ENCODE data around the gene TBX19.

Gene TBX19

DNA sequence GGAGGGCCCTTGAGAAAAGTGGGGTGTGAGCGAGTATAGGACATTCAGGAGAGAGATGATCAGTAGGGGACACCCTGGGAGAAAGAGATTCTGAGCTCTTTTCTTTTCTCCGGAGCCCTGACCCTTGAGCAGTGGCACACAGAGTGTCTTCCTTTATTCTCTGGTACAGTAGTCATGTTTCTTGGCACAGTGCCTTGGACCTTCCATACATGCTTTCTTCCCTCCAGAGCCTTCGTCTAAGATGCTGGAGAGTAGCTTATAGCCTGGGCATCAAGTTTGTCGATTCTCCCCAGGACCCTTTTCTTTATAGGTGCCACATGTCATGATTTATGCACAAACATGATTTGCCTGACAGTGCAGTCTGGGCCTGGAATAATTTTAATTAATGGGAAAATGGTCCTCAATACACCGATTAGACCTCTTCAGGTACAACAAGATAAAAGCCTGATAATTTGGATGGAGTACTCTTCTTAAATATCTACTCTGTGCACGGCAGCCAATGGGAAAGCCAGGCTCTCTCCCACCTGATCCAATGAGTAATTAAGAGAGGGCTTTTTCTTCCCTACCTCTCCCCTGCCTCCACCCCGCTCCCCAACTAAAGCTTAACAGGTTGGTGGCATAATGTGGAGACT is at the start of gene TBX19:
TSS of gene TBX19 (plus strand) at position 582 of the 632 bp plus-strand sequence. CDS start 214 bp downstream, outside the sequence.
- intact Hi-C loops (cut with micrococcal nuclease), result no loop called here
- H3K27ac Mint-ChIP-seq, result no peak within 1 kb of the TSS
- peaks cover 30% of the 10 kb centered on the region for H3K36me3 Mint-ChIP-seq (ENCODE audit: low read depth)
- H3K9me3 Mint-ChIP-seq, result no peaks in the 10 kb centered on the region
- H3K4me1 Mint-ChIP-seq (ENCODE audit: low read depth), result peaks cover 12% of the 10 kb centered on the region
- H3K4me3 Mint-ChIP-seq, result no peak within 1 kb of the TSS
- H3K27me3 Mint-ChIP-seq, result no peaks in the 10 kb centered on the region

DNA sequence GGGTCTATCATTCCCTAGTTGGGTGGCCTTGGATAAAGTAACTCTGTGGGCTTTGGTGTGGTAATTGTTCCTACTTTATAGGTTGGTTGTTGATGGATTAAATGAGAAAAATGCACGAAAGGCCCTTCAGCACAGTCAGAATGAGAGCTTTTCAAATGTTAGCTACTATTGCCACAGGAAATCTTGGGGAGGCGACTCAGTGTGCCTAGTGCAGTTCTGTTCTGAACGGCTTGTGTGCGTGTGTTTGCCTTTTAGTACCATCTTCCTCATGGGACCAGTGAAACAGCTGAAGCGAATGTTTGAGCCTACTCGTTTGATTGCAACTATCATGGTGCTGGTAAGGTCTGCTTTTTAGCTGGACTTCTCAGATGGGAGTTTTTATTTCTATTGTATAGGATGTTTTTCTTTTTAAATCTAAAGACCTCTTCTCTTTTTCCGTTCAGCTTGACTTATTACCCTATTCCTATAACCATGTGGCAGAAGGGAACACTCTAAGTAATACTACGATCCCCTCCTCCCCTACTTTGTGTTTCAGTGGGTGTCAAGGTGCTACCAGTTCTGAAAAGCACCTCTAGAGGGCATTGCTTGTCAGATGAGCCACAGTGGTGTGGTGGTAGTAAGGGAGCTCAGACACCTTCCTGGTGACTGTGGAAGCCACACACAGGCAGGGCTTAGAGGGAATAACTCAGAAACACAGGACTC is 45.7 kb upstream of the TBX19 start:
- H3K9me3 Mint-ChIP-seq, result no peaks in the 10 kb centered on the region
- peaks cover 100% of the 10 kb centered on the region for H3K36me3 Mint-ChIP-seq (ENCODE audit: low read depth)
- H3K27me3 Mint-ChIP-seq, result no peaks in the 10 kb centered on the region
- H3K4me3 Mint-ChIP-seq, result no peak overlapping the region
- peaks cover 43% of the 10 kb centered on the region for H3K4me1 Mint-ChIP-seq (ENCODE audit: low read depth)
- H3K27ac Mint-ChIP-seq, result no peak overlapping the region
- intact Hi-C loops (cut with micrococcal nuclease), result no loop called here

DNA sequence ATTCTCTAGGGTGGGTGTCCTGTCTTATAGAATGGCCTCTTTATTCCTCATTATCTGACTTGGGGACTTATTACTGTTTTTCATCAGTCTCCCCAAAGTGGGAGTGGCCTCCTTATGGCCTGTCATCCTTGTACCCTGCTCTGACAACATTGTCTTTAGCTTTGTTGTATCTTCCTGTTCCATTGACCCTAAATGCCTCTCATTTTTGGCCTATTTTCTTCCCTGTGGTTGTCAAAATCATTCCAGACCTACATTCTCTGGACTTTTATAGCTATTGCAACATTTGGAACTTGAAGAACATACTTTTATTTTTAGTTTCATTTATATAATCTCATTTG is 45.2 kb upstream of the TBX19 start:
- H3K27ac Mint-ChIP-seq, result no peak overlapping the region

DNA sequence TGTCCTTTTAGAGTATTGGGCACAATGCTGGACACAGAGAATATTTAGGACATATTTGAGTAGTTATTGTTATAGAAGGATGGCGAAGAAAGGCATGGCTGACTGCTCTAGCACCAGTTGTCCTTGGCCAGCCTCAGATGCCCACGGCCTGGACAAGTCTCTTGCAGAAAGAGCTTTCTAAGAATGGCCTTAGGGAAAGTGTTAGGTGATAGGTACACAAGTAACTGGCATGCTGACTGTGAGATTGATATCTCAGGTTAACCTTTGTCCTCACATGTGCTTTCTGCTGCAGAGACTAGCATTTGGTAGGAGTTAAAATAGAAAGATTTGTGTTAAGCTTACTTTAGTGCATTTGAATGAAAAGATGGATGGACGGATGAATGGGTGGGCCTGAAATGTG is 44.7 kb upstream of the TBX19 start:
- intact Hi-C loops (cut with micrococcal nuclease), result no loop called here
- Mint-ChIP-seq H3K27ac (no peak overlapping the region), H3K36me3 (ENCODE audit: low read depth) (peaks cover 100% of the 10 kb centered on the region), H3K9me3 (no peaks in the 10 kb centered on the region), H3K4me1 (ENCODE audit: low read depth) (peaks cover 36% of the 10 kb centered on the region), H3K27me3 (no peaks in the 10 kb centered on the region), H3K4me3 (no peak overlapping the region)

More for the DNA sequence above, 45.2 kb upstream of the TBX19 start:
- Mint-ChIP-seq H3K9me3 (no peaks in the 10 kb centered on the region), H3K4me3 (no peak overlapping the region), H3K4me1 (ENCODE audit: low read depth) (peaks cover 40% of the 10 kb centered on the region), H3K27me3 (no peaks in the 10 kb centered on the region), H3K36me3 (ENCODE audit: low read depth) (peaks cover 100% of the 10 kb centered on the region)
- intact Hi-C loops (cut with micrococcal nuclease), result no loop called here

DNA sequence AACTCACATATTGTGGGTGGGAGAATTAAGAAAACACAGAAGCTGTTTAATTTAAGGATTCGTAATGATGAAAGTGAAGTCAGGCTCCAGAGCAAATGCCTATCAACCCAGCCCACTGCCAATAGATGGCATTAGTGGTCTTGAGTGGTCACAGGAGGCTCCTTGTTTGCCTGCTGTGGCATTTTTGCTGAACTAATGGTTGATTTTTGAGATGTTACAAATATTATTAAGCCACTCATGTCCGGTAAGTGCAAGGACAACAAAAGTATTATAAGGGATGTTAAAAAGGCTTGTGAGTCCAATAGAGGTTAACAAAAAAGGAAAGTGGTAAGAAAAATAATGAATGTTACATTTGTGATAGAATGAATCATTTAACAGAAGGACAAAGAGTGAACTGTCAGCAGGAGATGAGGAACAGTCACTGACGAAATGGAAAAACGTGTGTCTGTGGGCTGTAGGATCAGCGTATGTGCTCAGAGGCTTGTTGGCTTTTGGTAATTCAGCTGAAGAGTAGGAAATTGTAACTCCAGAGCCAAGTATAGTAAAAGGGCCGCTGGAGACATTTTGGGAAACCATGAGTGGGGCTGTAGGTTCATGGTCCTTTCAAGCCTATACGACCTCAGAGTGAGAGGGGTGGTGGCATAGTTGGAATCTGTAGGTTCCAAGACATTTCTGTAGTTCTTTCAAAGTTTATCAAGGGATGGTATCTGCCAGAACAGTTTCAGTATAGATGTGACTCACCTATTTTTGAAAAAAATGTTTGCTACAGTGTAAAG is 43.7 kb upstream of the TBX19 start:
- Mint-ChIP-seq H3K27ac (no peak overlapping the region), H3K36me3 (ENCODE audit: low read depth) (peaks cover 100% of the 10 kb centered on the region)

DNA sequence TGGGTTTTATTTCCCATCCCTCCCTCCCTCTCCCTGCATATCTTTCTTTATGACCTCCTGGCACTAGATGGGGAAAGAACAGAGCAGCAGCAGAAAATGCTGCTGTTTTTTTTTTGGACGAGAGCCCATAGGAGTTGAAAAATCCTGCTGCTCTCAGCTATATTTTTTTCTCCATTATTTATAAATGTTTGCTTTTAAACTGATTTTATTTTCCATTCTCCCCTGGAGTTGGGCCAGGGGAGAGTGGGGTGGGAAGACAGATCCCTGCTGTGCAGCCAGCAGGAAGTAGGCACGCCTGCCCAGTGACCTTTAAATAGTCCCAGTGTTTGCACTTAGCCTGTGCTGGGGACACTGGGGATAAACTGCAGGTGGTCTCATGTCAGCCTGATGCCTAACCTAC is 37.5 kb upstream of the TBX19 start:
- Mint-ChIP-seq H3K4me1 (ENCODE audit: low read depth) (peaks cover 39% of the 10 kb centered on the region), H3K9me3 (no peaks in the 10 kb centered on the region), H3K4me3 (no peak overlapping the region), H3K27ac (peak overlapping the region; percentile 6), H3K36me3 (ENCODE audit: low read depth) (peaks cover 99% of the 10 kb centered on the region), H3K27me3 (no peaks in the 10 kb centered on the region)
- intact Hi-C loops (cut with micrococcal nuclease), result no loop called here

More for the DNA sequence above, 43.7 kb upstream of the TBX19 start:
- Mint-ChIP-seq H3K4me3 (no peak overlapping the region), H3K9me3 (no peaks in the 10 kb centered on the region), H3K4me1 (ENCODE audit: low read depth) (peaks cover 27% of the 10 kb centered on the region), H3K27me3 (no peaks in the 10 kb centered on the region)
- intact Hi-C loops (cut with micrococcal nuclease), result no loop called here

DNA sequence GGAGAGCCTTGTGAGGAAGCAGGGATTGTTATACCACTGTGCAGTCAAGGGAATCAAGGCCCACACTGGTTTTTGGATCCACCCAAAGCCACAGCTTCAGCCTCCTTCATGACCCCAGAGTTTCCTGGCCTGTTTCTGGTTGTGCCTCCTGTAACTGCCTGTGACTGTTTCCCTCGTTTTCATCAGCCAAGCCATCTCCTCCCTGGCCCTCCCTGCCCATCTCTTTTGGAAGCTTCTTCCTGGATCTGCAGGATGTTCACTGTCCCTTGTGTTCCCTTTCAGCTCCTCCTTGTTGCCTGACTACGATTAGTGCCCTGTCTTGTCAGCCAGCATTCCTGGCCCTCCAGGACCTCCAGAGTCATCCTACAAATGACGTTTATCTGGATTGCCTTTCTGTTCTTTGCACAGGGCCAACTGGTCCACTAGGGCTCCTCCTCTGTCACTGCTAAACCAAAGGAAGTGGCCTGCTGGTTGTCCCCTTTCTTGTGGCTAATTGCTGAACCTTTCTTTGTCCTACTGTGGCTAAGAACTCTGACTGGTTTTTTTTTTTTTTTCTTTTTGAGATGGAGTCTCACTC is 37.0 kb upstream of the TBX19 start:
- intact Hi-C loops (cut with micrococcal nuclease), result no loop called here
- Mint-ChIP-seq H3K9me3 (no peaks in the 10 kb centered on the region), H3K4me1 (ENCODE audit: low read depth) (peaks cover 43% of the 10 kb centered on the region), H3K27ac (peak overlapping the region; percentile 6), H3K4me3 (no peak overlapping the region), H3K27me3 (no peaks in the 10 kb centered on the region), H3K36me3 (ENCODE audit: low read depth) (peaks cover 99% of the 10 kb centered on the region)

DNA sequence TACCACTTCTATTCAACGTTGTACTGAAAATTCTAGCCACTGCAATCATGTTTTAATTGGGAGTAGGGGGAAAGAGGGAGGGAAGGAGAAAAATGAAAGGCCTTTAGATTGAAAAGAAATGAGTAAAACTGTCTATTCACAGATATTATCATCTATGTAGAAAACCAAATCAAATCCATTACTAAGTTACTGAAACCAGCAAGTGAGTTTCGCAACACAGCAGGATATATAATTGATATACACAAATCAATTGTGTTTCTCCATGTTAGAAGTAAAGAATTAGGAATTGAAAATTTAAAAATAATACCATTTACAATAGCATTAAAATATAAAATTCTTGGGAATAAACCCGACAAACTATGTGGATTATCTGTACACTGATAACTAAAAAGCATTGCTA is 35.6 kb upstream of the TBX19 start:
- intact Hi-C loops (cut with micrococcal nuclease), result no loop called here
- no peaks in the 10 kb centered on the region for H3K27me3 Mint-ChIP-seq
- H3K36me3 Mint-ChIP-seq (ENCODE audit: low read depth), result peaks cover 99% of the 10 kb centered on the region
- no peak overlapping the region for H3K4me3 Mint-ChIP-seq
- no peaks in the 10 kb centered on the region for H3K9me3 Mint-ChIP-seq
- H3K27ac Mint-ChIP-seq, result no peak overlapping the region
- peaks cover 48% of the 10 kb centered on the region for H3K4me1 Mint-ChIP-seq (ENCODE audit: low read depth)

DNA sequence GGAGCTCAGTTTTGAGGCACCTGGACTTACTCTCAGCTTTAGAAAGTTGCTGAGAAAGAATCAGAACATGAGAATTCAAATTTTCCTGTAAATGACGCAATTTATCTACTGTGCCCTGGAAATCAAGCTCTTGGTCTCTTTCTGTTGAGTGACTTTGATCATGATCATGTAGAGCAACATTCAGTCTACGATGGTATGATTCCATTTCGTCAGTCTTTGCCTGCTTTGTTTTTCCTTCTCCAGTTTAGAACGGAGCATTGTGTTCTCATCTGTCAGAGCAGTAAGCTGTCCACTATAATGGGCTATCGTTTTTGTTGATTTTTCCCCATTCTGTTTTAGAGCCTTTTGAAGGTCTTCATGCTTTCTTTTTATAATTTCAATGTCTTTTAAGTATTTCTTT is 34.2 kb upstream of the TBX19 start:
- H3K4me1 Mint-ChIP-seq (ENCODE audit: low read depth), result peaks cover 55% of the 10 kb centered on the region

DNA sequence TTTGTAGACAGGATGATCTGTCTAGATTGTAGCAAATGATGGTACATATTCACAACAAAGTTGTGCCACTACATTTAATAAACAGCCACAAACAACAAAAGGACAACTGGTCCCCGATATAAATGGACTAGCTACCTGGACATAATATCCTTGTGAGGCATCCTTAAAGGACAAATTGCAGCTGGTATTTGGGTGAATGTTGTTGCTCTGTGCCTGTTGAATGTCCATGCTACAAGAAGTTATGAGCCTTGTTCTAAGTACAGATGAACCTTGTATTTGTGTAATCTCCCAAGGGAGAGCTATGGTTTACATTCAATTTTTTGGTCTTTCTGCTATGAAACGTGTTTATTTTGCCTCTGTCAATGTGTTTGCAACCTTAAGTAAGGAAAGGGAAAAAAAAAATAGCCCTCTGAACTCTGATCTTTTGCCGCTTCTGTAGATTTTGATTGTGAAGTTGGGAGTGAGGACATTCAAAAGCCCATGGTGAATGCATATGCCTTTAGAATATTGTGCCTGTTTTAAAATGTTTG is 28.4 kb upstream of the TBX19 start:
- Mint-ChIP-seq H3K27me3 (no peaks in the 10 kb centered on the region), H3K4me1 (ENCODE audit: low read depth) (peaks cover 32% of the 10 kb centered on the region), H3K36me3 (ENCODE audit: low read depth) (peaks cover 100% of the 10 kb centered on the region), H3K9me3 (peaks cover 15% of the 10 kb centered on the region), H3K27ac (no peak overlapping the region), H3K4me3 (no peak overlapping the region)
- intact Hi-C loops (cut with micrococcal nuclease), result no loop called here

More for the DNA sequence above, 34.2 kb upstream of the TBX19 start:
- Mint-ChIP-seq H3K36me3 (ENCODE audit: low read depth) (peaks cover 99% of the 10 kb centered on the region), H3K9me3 (no peaks in the 10 kb centered on the region), H3K4me3 (no peak overlapping the region), H3K27ac (no peak overlapping the region), H3K27me3 (no peaks in the 10 kb centered on the region)
- intact Hi-C loops (cut with micrococcal nuclease), result no loop called here

DNA sequence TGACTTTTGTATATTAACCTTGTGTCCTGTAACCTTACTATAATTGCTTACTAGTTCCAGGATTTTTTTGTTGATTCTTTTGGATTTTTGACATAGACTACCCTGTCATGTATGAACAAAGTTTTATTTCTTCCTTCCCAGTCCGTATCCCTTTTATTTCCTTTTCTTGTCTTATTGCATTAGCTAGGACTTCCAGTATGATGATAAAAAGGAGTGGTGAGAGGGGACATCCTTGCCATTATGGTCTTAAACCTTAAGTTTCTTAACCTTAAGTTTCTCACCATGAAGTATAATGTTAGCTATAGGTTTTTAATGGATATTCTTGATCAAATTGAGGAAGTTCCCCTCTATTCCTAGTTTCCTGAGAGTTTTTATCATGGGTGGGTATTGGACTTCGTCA is 24.5 kb upstream of the TBX19 start:
- no peaks in the 10 kb centered on the region for H3K27me3 Mint-ChIP-seq
- peaks cover 15% of the 10 kb centered on the region for H3K9me3 Mint-ChIP-seq
- intact Hi-C loops (cut with micrococcal nuclease), result no loop called here
- peaks cover 94% of the 10 kb centered on the region for H3K36me3 Mint-ChIP-seq (ENCODE audit: low read depth)
- no peak overlapping the region for H3K27ac Mint-ChIP-seq
- peaks cover 10% of the 10 kb centered on the region for H3K4me1 Mint-ChIP-seq (ENCODE audit: low read depth)
- no peak overlapping the region for H3K4me3 Mint-ChIP-seq

DNA sequence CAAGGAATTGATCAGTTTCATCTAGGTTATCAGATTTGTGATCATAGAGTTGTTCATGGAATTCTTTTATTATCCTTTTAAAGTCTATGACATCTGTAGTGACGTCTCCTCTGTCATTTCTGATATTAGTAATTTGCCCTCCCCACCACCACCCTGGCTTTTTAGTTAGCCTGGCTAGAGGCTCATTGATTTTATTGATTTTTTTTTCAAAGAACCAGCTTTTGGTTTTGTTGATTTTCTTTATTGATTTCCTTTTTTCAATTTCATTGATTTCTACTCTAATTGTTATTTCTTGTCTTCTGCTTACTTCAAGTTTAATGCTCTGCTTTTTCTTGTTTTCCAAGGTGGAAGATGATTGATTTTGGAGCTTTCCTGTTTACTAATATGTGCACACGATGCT is 23.3 kb upstream of the TBX19 start:
- intact Hi-C loops (cut with micrococcal nuclease), result no loop called here
- peaks cover 14% of the 10 kb centered on the region for H3K4me1 Mint-ChIP-seq (ENCODE audit: low read depth)
- peaks cover 15% of the 10 kb centered on the region for H3K9me3 Mint-ChIP-seq
- H3K27ac Mint-ChIP-seq, result no peak overlapping the region
- H3K36me3 Mint-ChIP-seq (ENCODE audit: low read depth), result peaks cover 94% of the 10 kb centered on the region
- no peak overlapping the region for H3K4me3 Mint-ChIP-seq
- no peaks in the 10 kb centered on the region for H3K27me3 Mint-ChIP-seq

DNA sequence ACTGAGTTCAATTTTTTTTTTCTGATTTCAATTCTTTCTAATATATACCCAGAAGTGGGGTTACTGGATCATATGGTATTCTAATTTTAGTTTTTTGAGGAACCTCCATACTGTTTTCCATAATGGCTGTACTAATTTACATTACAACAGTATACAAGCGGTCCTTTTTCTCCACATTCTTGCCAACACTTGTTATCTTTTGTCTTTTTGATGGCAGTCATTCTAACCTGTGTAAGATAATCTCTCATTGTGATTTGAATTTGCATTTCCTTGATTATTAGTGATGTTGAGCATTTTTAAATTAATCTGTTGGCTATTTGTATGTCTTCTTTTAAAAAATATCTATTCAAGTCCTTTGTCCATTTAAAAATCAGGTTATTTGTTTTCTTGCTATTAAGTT is 21.1 kb upstream of the TBX19 start:
- H3K4me1 Mint-ChIP-seq (ENCODE audit: low read depth), result peaks cover 14% of the 10 kb centered on the region
- peaks cover 92% of the 10 kb centered on the region for H3K36me3 Mint-ChIP-seq (ENCODE audit: low read depth)
- H3K4me3 Mint-ChIP-seq, result no peak overlapping the region
- no peaks in the 10 kb centered on the region for H3K27me3 Mint-ChIP-seq
- H3K27ac Mint-ChIP-seq, result no peak overlapping the region
- peaks cover 15% of the 10 kb centered on the region for H3K9me3 Mint-ChIP-seq
- intact Hi-C loops (cut with micrococcal nuclease), result no loop called here

DNA sequence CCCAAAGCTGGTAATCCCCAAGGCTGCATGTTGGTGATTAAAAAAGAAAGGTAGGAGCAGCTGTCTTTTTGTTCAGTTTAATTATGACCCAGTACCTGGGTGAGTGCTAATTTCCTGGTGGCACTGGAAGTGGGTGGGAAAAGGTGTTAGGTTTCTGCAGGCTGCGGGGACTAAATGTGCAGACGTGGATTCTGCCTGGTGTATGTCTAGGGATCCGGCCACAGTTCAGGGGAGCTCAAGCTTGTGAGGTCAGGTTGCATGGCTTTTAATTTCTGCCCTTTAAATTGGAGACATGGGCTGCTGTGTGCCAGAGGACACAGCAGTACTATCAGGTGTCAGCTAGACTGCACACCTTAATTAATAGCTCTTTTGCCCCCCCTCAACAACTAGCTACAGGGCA is 20.3 kb upstream of the TBX19 start:
- H3K27me3 Mint-ChIP-seq, result no peaks in the 10 kb centered on the region
- peaks cover 8% of the 10 kb centered on the region for H3K9me3 Mint-ChIP-seq
- peaks cover 92% of the 10 kb centered on the region for H3K36me3 Mint-ChIP-seq (ENCODE audit: low read depth)
- no peak overlapping the region for H3K4me3 Mint-ChIP-seq
- H3K27ac Mint-ChIP-seq, result no peak overlapping the region
- H3K4me1 Mint-ChIP-seq (ENCODE audit: low read depth), result peaks cover 14% of the 10 kb centered on the region
- intact Hi-C loops (cut with micrococcal nuclease), result no loop called here
